ENCODE data around the gene EXOC2.

- no peak for TF ChIP-seq EZH2 (IDR thresholded peaks at IDR 0.05)
- no peak for TF ChIP-seq POLR2AphosphoS5 (IDR thresholded peaks at IDR 0.05; ENCODE audit: borderline replicate concordance, low read depth, low read length)
- TF ChIP-seq FOXP2 (optimal IDR thresholded peaks at IDR 0.05; ENCODE audit: control extremely low read depth, extremely low read length, insufficient read depth) = no peak
Measured at GRCh38 chr6:609905-610304, 83.0 kb downstream of the EXOC2 start.

Data from SK-N-MC (cell line).